KMS-11 (cell line): ENCODE results near the gene EYA3.

ENCODE experiments used
- H2AFZ ChIP-seq: fragments of 200-600 bp; sonication (generic); 2 replicates; pipeline ENCODE4 v1.6.1; 2016; ENCODE audit warnings: antibody characterized with exemption, mixed run types, low read depth
- H3K27ac ChIP-seq: fragments of 200-600 bp; sonication (generic); 2 replicates; pipeline ENCODE4 v1.6.1; 2016; ENCODE audit warnings: mild to moderate bottlenecking, mixed run types
- H3K27me3 ChIP-seq: fragments of 200-600 bp; sonication (generic); 2 replicates; pipeline ENCODE4 v1.6.1; 2017; ENCODE audit warnings: mild to moderate bottlenecking, low read depth, mixed run types, moderate library complexity; ENCODE audit not compliant: insufficient read depth
- H3K36me3 ChIP-seq: fragments of 200-600 bp; sonication (generic); 2 replicates; pipeline ENCODE4 v1.6.1; 2017; ENCODE audit warnings: mild to moderate bottlenecking, mixed run types; ENCODE audit not compliant: insufficient read depth
- H3K4me1 ChIP-seq: fragments of 200-600 bp; sonication (generic); 2 replicates; pipeline ENCODE4 v1.6.1; 2016; ENCODE audit warnings: mild to moderate bottlenecking, low read depth, mixed run types; ENCODE audit not compliant: poor library complexity, severe bottlenecking
- H3K4me2 ChIP-seq: fragments of 200-600 bp; sonication (generic); 2 replicates; pipeline ENCODE4 v1.7.0; 2016; ENCODE audit warnings: mild to moderate bottlenecking, mixed run types
- H3K4me3 ChIP-seq: fragments of 200-600 bp; sonication (generic); IDR thresholded peaks from 2 replicates; pipeline ENCODE4 v1.6.1; 2017; ENCODE audit warnings: low read depth, low read length, mixed read lengths; ENCODE audit not compliant: insufficient read depth
- H3K79me2 ChIP-seq: fragments of 200-600 bp; sonication (generic); 2 replicates; pipeline ENCODE4 v1.6.1; 2016; ENCODE audit warnings: low read depth, mixed run types; ENCODE audit not compliant: insufficient read depth
- H3K9ac ChIP-seq: fragments of 200-600 bp; sonication (generic); 2 replicates; pipeline ENCODE4 v1.6.1; 2016; ENCODE audit warnings: mild to moderate bottlenecking, mixed run types
- H4K20me1 ChIP-seq: fragments of 200-600 bp; sonication (generic); 2 replicates; pipeline ENCODE4 v1.6.1; 2016; ENCODE audit warnings: mild to moderate bottlenecking, mixed run types; ENCODE audit not compliant: insufficient read depth
- TF ChIP-seq, protein P1 (sequence below): fragments of 200-600 bp; sonication (generic); conservative IDR thresholded peaks from 2 replicates; pipeline ENCODE4 v1.6.1; 2017; ENCODE audit warnings: low read depth, mild to moderate bottlenecking, antibody characterized with exemption, low read length, moderate library complexity, mixed read lengths

Gene EYA3

DNA sequence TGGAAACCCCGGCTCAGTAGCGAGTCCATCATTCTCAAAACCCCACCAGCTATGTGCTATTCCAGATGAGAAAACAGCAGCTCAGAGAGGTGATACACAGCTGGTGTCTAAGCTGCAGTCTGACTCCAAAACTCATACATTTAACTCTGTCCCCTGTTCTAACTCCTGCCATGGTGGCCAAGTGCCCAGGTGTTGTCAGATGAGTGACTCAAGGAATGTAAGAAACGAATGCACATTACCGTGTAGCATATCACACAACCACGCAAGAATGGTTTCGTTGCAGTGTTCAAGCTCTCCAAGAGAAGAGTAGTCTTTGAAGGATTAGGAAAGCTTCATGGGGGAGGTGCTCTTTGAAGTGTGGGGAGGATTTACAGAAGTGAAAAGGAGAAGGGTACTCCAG, 133.3 kb downstream of the EYA3 start:
- Histone ChIP-seq H3K9ac (no peak overlapping the region), H2AFZ (no peak overlapping the region), H4K20me1 (no peaks in the 10 kb centered on the region), H3K4me1 (no peaks in the 10 kb centered on the region), H3K27ac (no peak overlapping the region), H3K79me2 (no peaks in the 10 kb centered on the region), H3K36me3 (no peaks in the 10 kb centered on the region), H3K4me2 (no peak overlapping the region), H3K27me3 (no peaks in the 10 kb centered on the region), H3K4me3 (no peak overlapping the region)
- TF ChIP-seq, protein P1, sequence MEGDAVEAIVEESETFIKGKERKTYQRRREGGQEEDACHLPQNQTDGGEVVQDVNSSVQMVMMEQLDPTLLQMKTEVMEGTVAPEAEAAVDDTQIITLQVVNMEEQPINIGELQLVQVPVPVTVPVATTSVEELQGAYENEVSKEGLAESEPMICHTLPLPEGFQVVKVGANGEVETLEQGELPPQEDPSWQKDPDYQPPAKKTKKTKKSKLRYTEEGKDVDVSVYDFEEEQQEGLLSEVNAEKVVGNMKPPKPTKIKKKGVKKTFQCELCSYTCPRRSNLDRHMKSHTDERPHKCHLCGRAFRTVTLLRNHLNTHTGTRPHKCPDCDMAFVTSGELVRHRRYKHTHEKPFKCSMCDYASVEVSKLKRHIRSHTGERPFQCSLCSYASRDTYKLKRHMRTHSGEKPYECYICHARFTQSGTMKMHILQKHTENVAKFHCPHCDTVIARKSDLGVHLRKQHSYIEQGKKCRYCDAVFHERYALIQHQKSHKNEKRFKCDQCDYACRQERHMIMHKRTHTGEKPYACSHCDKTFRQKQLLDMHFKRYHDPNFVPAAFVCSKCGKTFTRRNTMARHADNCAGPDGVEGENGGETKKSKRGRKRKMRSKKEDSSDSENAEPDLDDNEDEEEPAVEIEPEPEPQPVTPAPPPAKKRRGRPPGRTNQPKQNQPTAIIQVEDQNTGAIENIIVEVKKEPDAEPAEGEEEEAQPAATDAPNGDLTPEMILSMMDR = no peak

DNA sequence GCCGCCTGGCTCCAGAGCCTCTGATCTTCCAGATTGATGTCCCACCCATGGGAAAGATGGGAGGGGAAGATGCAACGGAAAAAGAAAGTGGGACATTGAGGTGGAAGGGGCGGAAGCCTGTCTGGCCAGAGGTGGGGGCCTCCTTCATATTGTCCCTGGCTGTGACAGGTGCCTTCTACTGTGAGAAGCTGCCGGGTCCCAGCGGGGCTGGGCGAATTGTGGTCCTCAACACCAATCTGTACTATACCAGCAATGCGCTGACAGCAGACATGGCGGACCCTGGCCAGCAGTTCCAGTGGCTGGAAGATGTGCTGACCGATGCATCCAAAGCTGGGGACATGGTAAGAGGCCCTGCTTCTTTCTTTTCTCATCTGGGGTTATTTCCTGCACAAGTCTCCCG, 134.2 kb downstream of the EYA3 start:
- Histone ChIP-seq H3K4me3 (no peak overlapping the region), H3K36me3 (no peaks in the 10 kb centered on the region), H3K27me3 (no peaks in the 10 kb centered on the region), H4K20me1 (no peaks in the 10 kb centered on the region), H2AFZ (no peak overlapping the region), H3K79me2 (no peaks in the 10 kb centered on the region), H3K9ac (no peak overlapping the region), H3K27ac (no peak overlapping the region), H3K4me1 (no peaks in the 10 kb centered on the region), H3K4me2 (no peak overlapping the region)
- TF ChIP-seq, protein P1 = no peak

DNA sequence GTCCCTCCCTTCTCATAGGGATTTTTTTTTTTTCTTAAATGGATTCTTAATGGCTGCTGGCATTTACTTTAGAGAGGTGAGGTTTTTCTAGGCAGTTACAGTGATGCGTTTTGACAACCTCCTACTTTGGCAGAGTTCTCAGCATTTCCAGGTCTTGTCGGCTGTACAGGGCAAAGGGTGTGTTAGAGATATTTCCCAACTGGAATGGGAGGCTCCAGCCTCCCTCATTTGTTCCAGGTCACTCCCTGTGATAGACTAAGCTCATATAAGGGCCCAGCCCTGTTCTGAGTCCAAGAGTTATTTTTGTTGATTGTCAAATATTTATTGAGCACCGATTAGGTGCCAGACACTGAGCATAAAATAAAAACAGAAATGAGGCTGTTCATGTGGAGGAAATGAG, 136.3 kb downstream of the EYA3 start:
- TF ChIP-seq, protein P1 = no peak
- Histone ChIP-seq H3K4me1 (no peaks in the 10 kb centered on the region), H3K27me3 (no peaks in the 10 kb centered on the region), H3K36me3 (no peaks in the 10 kb centered on the region), H4K20me1 (no peaks in the 10 kb centered on the region), H2AFZ (no peak overlapping the region), H3K79me2 (no peaks in the 10 kb centered on the region), H3K4me2 (no peak overlapping the region), H3K27ac (no peak overlapping the region), H3K4me3 (no peak overlapping the region), H3K9ac (no peak overlapping the region)

DNA sequence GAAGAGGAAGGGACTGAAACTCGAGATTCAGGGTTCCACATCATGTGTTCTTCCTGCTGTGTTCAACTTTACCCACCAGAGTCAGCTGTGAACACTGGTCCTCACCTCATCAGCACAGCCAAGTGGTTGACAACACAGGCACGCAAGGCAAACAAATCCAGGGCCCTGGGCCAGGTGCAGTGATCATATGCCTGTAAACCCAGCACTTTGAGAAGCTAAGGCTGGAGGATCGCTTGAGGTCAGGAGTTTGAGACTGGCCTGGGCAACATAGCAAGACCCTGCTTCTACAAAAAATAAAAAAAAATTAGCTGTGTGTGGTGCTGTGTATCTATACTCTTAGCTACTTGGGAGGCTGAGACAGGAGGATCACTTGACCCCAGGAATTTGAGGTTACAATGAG, 137.0 kb downstream of the EYA3 start:
- H3K27ac ChIP-seq = no peak overlapping the region
- TF ChIP-seq, protein P1 = no peak
- H3K4me1 ChIP-seq = no peaks in the 10 kb centered on the region
- no peak overlapping the region for H3K9ac ChIP-seq
- H3K79me2 ChIP-seq = no peaks in the 10 kb centered on the region
- no peaks in the 10 kb centered on the region for H3K27me3 ChIP-seq
- H3K36me3 ChIP-seq = no peaks in the 10 kb centered on the region
- no peaks in the 10 kb centered on the region for H4K20me1 ChIP-seq
- H2AFZ ChIP-seq = no peak overlapping the region
- H3K4me3 ChIP-seq = no peak overlapping the region
- no peak overlapping the region for H3K4me2 ChIP-seq

DNA sequence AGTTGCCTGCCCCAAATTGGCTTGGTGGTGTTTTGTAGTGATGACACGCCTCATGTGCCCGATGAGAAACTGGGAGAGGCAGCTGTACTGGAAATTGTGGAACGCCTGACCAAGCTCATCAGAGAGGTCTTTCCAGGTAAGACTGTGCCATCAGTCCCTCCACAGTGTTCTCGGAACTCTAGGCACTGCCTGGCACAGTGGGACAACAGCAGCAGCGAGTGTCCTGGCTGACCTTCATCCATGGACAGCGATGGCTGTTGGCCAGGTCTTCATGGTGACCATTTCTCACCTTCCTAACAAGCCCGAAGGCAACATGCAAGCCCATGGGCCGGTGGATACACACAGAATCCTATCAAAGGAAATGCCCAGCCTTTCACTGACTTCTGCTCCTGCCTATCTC, 139.4 kb downstream of the EYA3 start:
- Histone ChIP-seq H3K36me3 (no peaks in the 10 kb centered on the region), H3K27me3 (no peaks in the 10 kb centered on the region), H3K27ac (no peak overlapping the region), H3K4me2 (no peak overlapping the region), H4K20me1 (no peaks in the 10 kb centered on the region), H2AFZ (no peak overlapping the region), H3K79me2 (no peaks in the 10 kb centered on the region), H3K4me1 (no peaks in the 10 kb centered on the region), H3K4me3 (no peak overlapping the region), H3K9ac (no peak overlapping the region)
- TF ChIP-seq, protein P1 = no peak
